IMR-90 (cell line): ENCODE measurements around the gene SLC48A1. TPM values are rescaled to one million over a fixed set of nuclear protein-coding genes. Genes with fewer than 3 reads are reported as not detected.

Source experiments
- ATAC-seq: fragments of 200-7000 bp; cut with Tn5 transposase; 2 replicates; pipeline ENCODE4 v1.9.1; 2020; ENCODE audit warnings: low read depth, mild to moderate bottlenecking, moderate library complexity
- BruUV-seq: library from RNA; stranded (reverse); fragments of 400-500 nt; replicated peaks from 2 replicates; lab custom pipeline; 2021; lab: Mats Ljungman, UMichigan
- CTCF ChIA-PET: fragments of 300-600 bp; formaldehyde crosslinking; extraction: SDS; loops from one replicate; lab custom pipeline; 2021; ENCODE audit warnings: antibody characterized with exemption; lab: Yijun Ruan, JAX
- POLR2A ChIA-PET: fragments of 300-600 bp; sonication (Branson Sonifier 250); formaldehyde crosslinking; loops from one replicate; lab custom pipeline; 2022; ENCODE audit warnings: antibody characterized with exemption; ENCODE audit not compliant: unreplicated experiment; lab: Charles Lee
- DNase-seq: peaks from one replicate; pipeline ENCODE4 v3.0.0; 2013
- H2AFZ ChIP-seq: replicated peaks from 2 replicates; pipeline ENCODE3; 2013; ENCODE audit warnings: low read length, mild to moderate bottlenecking; ENCODE audit not compliant: poor library complexity
- H2AK5ac ChIP-seq: 2 replicates; pipeline ENCODE4 v1.6.1; 2013; ENCODE audit warnings: low read depth, low read length, inconsistent platforms
- H2AK9ac ChIP-seq: replicated peaks from 2 replicates; pipeline ENCODE3; 2013; ENCODE audit warnings: mild to moderate bottlenecking, low read depth, low read length, moderate library complexity; ENCODE audit not compliant: poor library complexity
- H2BK120ac ChIP-seq: 2 replicates; pipeline ENCODE4 v1.6.1; 2013; ENCODE audit warnings: low read depth, low read length, inconsistent platforms
- H2BK15ac ChIP-seq: 3 replicates; pipeline ENCODE4 v1.6.1; 2013; ENCODE audit warnings: low read depth, low read length, inconsistent platforms
- H2BK20ac ChIP-seq: 2 replicates; pipeline ENCODE4 v1.6.1; 2013; ENCODE audit warnings: low read depth, mild to moderate bottlenecking, inconsistent platforms, low read length, moderate library complexity
- H2BK5ac ChIP-seq: 2 replicates; pipeline ENCODE4 v1.6.1; 2013; ENCODE audit warnings: mild to moderate bottlenecking, low read depth, low read length, inconsistent platforms; ENCODE audit not compliant: poor library complexity, severe bottlenecking
- H3K14ac ChIP-seq: replicated peaks from 2 replicates; pipeline ENCODE4 v1.6.1; 2013; ENCODE audit warnings: low read depth, low read length, inconsistent platforms
- H3K18ac ChIP-seq: 2 replicates; pipeline ENCODE4 v1.6.1; 2013; ENCODE audit warnings: low read depth, low read length, control low read depth
- H3K23ac ChIP-seq: 2 replicates; pipeline ENCODE4 v1.6.1; 2013; ENCODE audit warnings: low read depth, low read length, inconsistent platforms
- H3K27ac ChIP-seq: 2 replicates; pipeline ENCODE4 v1.5.1; 2013; ENCODE audit warnings: mild to moderate bottlenecking, control low read depth, low read length; ENCODE audit not compliant: insufficient read depth
- H3K27me3 ChIP-seq: 2 replicates; pipeline ENCODE4 v1.6.1; 2013; ENCODE audit warnings: low read length; ENCODE audit not compliant: control insufficient read depth, insufficient read depth
- H3K36me3 ChIP-seq: 2 replicates; pipeline ENCODE4 v1.6.1; 2013; ENCODE audit warnings: low read length, mixed read lengths; ENCODE audit not compliant: control insufficient read depth, insufficient read depth
- H3K4ac ChIP-seq: 2 replicates; pipeline ENCODE4 v1.6.1; 2013; ENCODE audit warnings: low read depth, low read length, inconsistent platforms
- H3K4me1 ChIP-seq: 2 replicates; pipeline ENCODE4 v1.6.1; 2013; ENCODE audit warnings: low read length, mixed read lengths; ENCODE audit not compliant: control insufficient read depth, insufficient read depth
- H3K4me2 ChIP-seq: 2 replicates; pipeline ENCODE4 v1.6.1; 2013; ENCODE audit warnings: low read depth, mild to moderate bottlenecking, control low read depth, low read length, moderate library complexity
- H3K4me3 ChIP-seq: 2 replicates; pipeline ENCODE4 v1.5.1; 2013; ENCODE audit warnings: low read depth, mild to moderate bottlenecking, control low read depth, low read length, moderate library complexity; ENCODE audit not compliant: insufficient read depth
- H3K56ac ChIP-seq: 2 replicates; pipeline ENCODE4 v1.6.1; 2013; ENCODE audit warnings: low read length, inconsistent platforms; ENCODE audit not compliant: insufficient read depth; ENCODE audit errors: extremely low read depth
- H3K79me1 ChIP-seq, 2 experiments: 2 replicates each; pipeline ENCODE4 v1.6.1; 2013; ENCODE audit warnings: low read length in 2 of 2, inconsistent platforms in 1 of 2, low read depth in 1 of 2
- H3K9ac ChIP-seq: 2 replicates; pipeline ENCODE4 v1.6.1; 2013; ENCODE audit warnings: low read depth, low read length, control low read depth
- H3K9me1 ChIP-seq: 2 replicates; pipeline ENCODE4 v1.6.1; 2013; ENCODE audit warnings: low read length, inconsistent platforms; ENCODE audit not compliant: insufficient read depth
- H3K9me3 ChIP-seq: 2 replicates; pipeline ENCODE4 v1.6.1; 2013; ENCODE audit warnings: low read length; ENCODE audit not compliant: control insufficient read depth, insufficient read depth
- H4K20me1 ChIP-seq: 2 replicates; pipeline ENCODE4 v1.6.1; 2013; ENCODE audit warnings: low read length, inconsistent platforms; ENCODE audit not compliant: insufficient read depth
- H4K5ac ChIP-seq: 2 replicates; pipeline ENCODE4 v1.6.1; 2013; ENCODE audit warnings: mild to moderate bottlenecking, low read depth, low read length, control low read depth
- H4K8ac ChIP-seq, 2 experiments: 2 replicates each; pipeline ENCODE4 v1.6.1; 2013; ENCODE audit warnings: low read depth in 2 of 2, low read length in 2 of 2, control low read depth in 1 of 2, inconsistent platforms in 1 of 2
- H4K91ac ChIP-seq: 2 replicates; pipeline ENCODE4 v1.6.1; 2013; ENCODE audit warnings: low read depth, low read length, inconsistent platforms; ENCODE audit not compliant: insufficient read depth
- CTCF ChIP-seq: conservative IDR thresholded peaks from 2 replicates; pipeline ENCODE4 v1.5.1; 2012; ENCODE audit warnings: mild to moderate bottlenecking, low read depth, low read length, improper control_type of control experiment
- FOS ChIP-seq: fragments of 150-350 bp; IDR thresholded peaks from 2 replicates; pipeline ENCODE4 v1.6.1; 2016; ENCODE audit warnings: low read depth, low read length
- MAZ ChIP-seq: IDR thresholded peaks from 2 replicates; pipeline ENCODE4 v1.6.1; 2012; ENCODE audit warnings: low read depth, mild to moderate bottlenecking, low read length, improper control_type of control experiment, moderate library complexity, borderline replicate concordance
- MXI1 ChIP-seq: IDR thresholded peaks from 2 replicates; pipeline ENCODE4 v1.6.1; 2012; ENCODE audit warnings: low read depth, mild to moderate bottlenecking, low read length, moderate library complexity, borderline replicate concordance
- NFE2L2 ChIP-seq: fragments of 150-350 bp; IDR thresholded peaks from 2 replicates; pipeline ENCODE4 v1.6.1; 2016; ENCODE audit warnings: low read depth, mild to moderate bottlenecking, low read length
- POLR2A ChIP-seq: IDR thresholded peaks from 2 replicates; pipeline ENCODE4 v1.6.1; 2012; ENCODE audit warnings: mild to moderate bottlenecking, low read depth, low read length
- RAD21 ChIP-seq: IDR thresholded peaks from 2 replicates; pipeline ENCODE4 v1.6.1; 2012; ENCODE audit warnings: low read length, improper control_type of control experiment
- RCOR1 ChIP-seq: IDR thresholded peaks from 2 replicates; pipeline ENCODE4 v1.6.1; 2012; ENCODE audit warnings: mild to moderate bottlenecking, low read length, improper control_type of control experiment; ENCODE audit not compliant: insufficient replicate concordance
- SMC3 ChIP-seq: fragments of 150-350 bp; IDR thresholded peaks from 2 replicates; pipeline ENCODE4 v1.6.1; 2016; ENCODE audit warnings: low read depth, mild to moderate bottlenecking, antibody characterized with exemption, low read length, moderate library complexity
- WGBS, 2 experiments: methylation state at CpG; one replicate each; pipeline versions ENCODE4 v1.1.5 to v1.1.7; 2013; ENCODE audit warnings: missing lambda C conversion rate in 2 of 2; ENCODE audit not compliant: insufficient read length in 1 of 2; ENCODE audit errors: extremely low coverage in 2 of 2; 5-methylcytosine and 5-hydroxymethylcytosine counted together
- dilution Hi-C: fragments of 300-500 bp; cut with HindIII; formaldehyde crosslinking; loops from one replicate; pipeline ENCODE4 v1.14.3; 2018; ENCODE audit warnings: low sequenced_read_pairs; ENCODE audit not compliant: unreplicated experiment
- in situ Hi-C: fragments of 300-500 bp; cut with MboI; formaldehyde crosslinking; loops from 3 replicates; pipeline ENCODE4 v1.14.3; 2019; ENCODE audit warnings: low sequenced_read_pairs, inconsistent platforms, mixed read lengths
- intact Hi-C: fragments of 100-400 bp; cut with micrococcal nuclease; formaldehyde crosslinking; loops from 2 replicates; pipeline ENCODE4 v1.10.0; 2022
- polyA plus RNA-seq, 3 experiments: library from polyadenylated mRNA; depleted of rRNA; stranded (reverse); fragments of >200 nt; gene quantifications; 2 replicates each; pipeline ENCODE4 v1.2.3, GENCODE V29; 2012; ENCODE audit warnings: low replicate concordance in 1 of 3
- total RNA-seq: library from RNA; depleted of rRNA; stranded (reverse); fragments of >200 nt; gene quantifications from 2 replicates; pipeline ENCODE4 v1.2.3, GENCODE V29; 2012

The SLC48A1 gene
- total and polyA plus RNA-seq, 2 of the 4 experiments (the other 2 are of a cell fraction), result 4.8 to 5.9 TPM

- Histone ChIP-seq H3K79me1 (no peaks in the 10 kb centered on the region), H2AK9ac (no peak overlapping the region), H3K9me1 (no peaks in the 10 kb centered on the region), H3K9ac (no peak overlapping the region), H3K9me3 (no peaks in the 10 kb centered on the region), H4K8ac (no peak overlapping the region), H3K4ac (peak overlapping the region; percentile 44), H4K91ac (no peak overlapping the region), H2AK5ac (no peak overlapping the region), H2AFZ (no peak overlapping the region), H4K20me1 (no peaks in the 10 kb centered on the region), H2BK5ac (no peak overlapping the region), H4K5ac (no peak overlapping the region), H3K18ac (0 out of 2 replicates have a peak overlapping the region, but pooled peaks have one; percentile 9), H3K23ac (no peak overlapping the region), H3K36me3 (no peaks in the 10 kb centered on the region), H2BK20ac (peak overlapping the region; percentile 27; the same call in 1 of the 2 replicates), H3K4me2 (peak overlapping the region; percentile 18; the same call in 1 of the 2 replicates), H3K14ac (0 out of 2 replicates have a peak overlapping the region, but pooled peaks have one; percentile 49), H3K27me3 (no peaks in the 10 kb centered on the region), H3K4me3 (no peak overlapping the region), H3K27ac (no peak overlapping the region), H3K4me1 (peaks cover 7% of the 10 kb centered on the region), H2BK15ac (no peak overlapping the region), H3K56ac (no peak overlapping the region), H2BK120ac (peak overlapping the region; percentile 45; the same call in 1 of the 2 replicates)
- no peak for TF ChIP-seq CTCF
- no peak for TF ChIP-seq RAD21
- no peak for TF ChIP-seq MAZ
- TF ChIP-seq POLR2A, result no peak
- TF ChIP-seq FOS, result no peak
- TF ChIP-seq SMC3, result no peak
- no peak for TF ChIP-seq NFE2L2
- no peak for TF ChIP-seq MXI1
- no peak for TF ChIP-seq RCOR1
- no TSS peak for BruUV-seq
- ChIA-PET POLR2A (no interaction called here), CTCF (interaction anchor here (0.8 to 3.7 kb wide), 6 partner anchors 9 to 69 kb away, joined by 3 to 19 read pairs (median 7); partner anchors contain the start of gene RAPGEF3)
- ATAC-seq, result peak; percentile 22; the same call in 1 of the 2 replicates
- intact Hi-C loops (no loop called here), in situ Hi-C loops (no loop called here), dilution Hi-C loops (no loop called here)
- WGBS, 2 experiments, result 0% methylated on average over 1 of the region's 2 CpGs; no CpG with 5 or more reads in 1 of the 2 experiments
- DNase-seq, result peak; percentile 25
Measured at GRCh38 chr12:47768323-47768811, 4.7 kb upstream of the SLC48A1 start.
